B cell (primary cell): ENCODE data around the gene SYTL5. TPM values are rescaled to one million over a fixed set of nuclear protein-coding genes. Genes with fewer than 3 reads are reported as not detected.

Experiments
- ATAC-seq: fragments of 200-7000 bp; cut with Tn5 transposase; one replicate; pipeline ENCODE4 v1.10.0; 2021; ENCODE audit warnings: low read depth, mild to moderate bottlenecking, moderate number of reproducible peaks, moderate library complexity
- CTCF ChIA-PET: fragments of 350-600 bp; sonication (Branson Sonifier 250); formaldehyde crosslinking; loops from one replicate; lab custom pipeline; 2021; ENCODE audit warnings: antibody characterized with exemption, inconsistent platforms; lab: Charles Lee
- POLR2A ChIA-PET: fragments of 350-600 bp; sonication (Branson Sonifier 250); formaldehyde crosslinking; loops from one replicate; lab custom pipeline; 2021; ENCODE audit warnings: antibody characterized with exemption; lab: Charles Lee
- DNase-seq: peaks from one replicate; pipeline ENCODE4 v3.0.0; 2013
- H2AFZ ChIP-seq: 2 replicates; pipeline ENCODE4 v1.6.1; 2012; ENCODE audit warnings: mild to moderate bottlenecking, low read depth, low read length; ENCODE audit not compliant: insufficient read depth, poor library complexity, severe bottlenecking
- H3K27ac ChIP-seq, 2 donors: 1 replicate in 1 of 2; 2 replicates in 1 of 2; pipeline ENCODE4 v1.5.1; 2012 to 2013; ENCODE audit warnings: low read length in 2 of 2, mild to moderate bottlenecking in 2 of 2, moderate library complexity in 1 of 2
- H3K27me3 ChIP-seq, 4 experiments: fragments of 200-600 bp in 1 of 4; sonication (generic) in 1 of 4; replicated peaks in 1 of 4; 1 replicate in 2 of 4; 2 replicates in 2 of 4; pipeline versions ENCODE4 v1.6.1 to v1.7.0; 2013 to 2016; ENCODE audit warnings: low read length in 3 of 4, mild to moderate bottlenecking in 2 of 4, mixed read lengths in 1 of 4, moderate library complexity in 1 of 4; ENCODE audit not compliant: insufficient read depth in 4 of 4, control insufficient read depth in 3 of 4; ENCODE audit errors: control extremely low read depth in 1 of 4
- H3K36me3 ChIP-seq, 2 experiments: replicated peaks in 1 of 2; 1 replicate in 1 of 2; 2 replicates in 1 of 2; pipeline versions ENCODE4 v1.6.1 to v1.7.1; 2013; ENCODE audit warnings: low read length in 1 of 2; ENCODE audit not compliant: insufficient read depth in 2 of 2, control insufficient read depth in 1 of 2; ENCODE audit errors: control extremely low read depth in 1 of 2, extremely low read depth in 1 of 2
- H3K4me1 ChIP-seq, 2 donors: fragments of 200-600 bp in 1 of 2; sonication (generic) in 1 of 2; 1 replicate in 1 of 2; 2 replicates in 1 of 2; pipeline versions ENCODE4 v1.5.1 to v1.6.1; 2013 to 2017; ENCODE audit warnings: low read length in 2 of 2; ENCODE audit not compliant: control insufficient read depth in 2 of 2, insufficient read depth in 2 of 2
- H3K4me2 ChIP-seq: replicated peaks from 2 replicates; pipeline ENCODE3; 2012; ENCODE audit warnings: mild to moderate bottlenecking, low read depth, low read length; ENCODE audit not compliant: poor library complexity, severe bottlenecking
- H3K4me3 ChIP-seq, 5 experiments: fragments of 200-600 bp in 1 of 5; sonication (generic) in 1 of 5; 1 replicate in 3 of 5; 2 replicates in 2 of 5; pipeline versions ENCODE4 v1.5.1 to v1.7.0; 2011 to 2016; ENCODE audit warnings: low read length in 4 of 5, mild to moderate bottlenecking in 4 of 5, low read depth in 2 of 5, control low read depth in 1 of 5, moderate library complexity in 1 of 5; ENCODE audit not compliant: insufficient read depth in 1 of 5; ENCODE audit errors: control extremely low read depth in 1 of 5, extremely low read depth in 1 of 5
- H3K79me2 ChIP-seq: fragments of 200-600 bp; sonication (generic); one replicate; pipeline ENCODE4 v1.6.0; 2016; ENCODE audit warnings: low read length; ENCODE audit not compliant: control insufficient read depth, insufficient read depth
- H3K9ac ChIP-seq: fragments of 200-600 bp; sonication (generic); 2 replicates; pipeline ENCODE4 v1.6.1; 2017; ENCODE audit warnings: mild to moderate bottlenecking, low read length, moderate library complexity
- H3K9me3 ChIP-seq, 3 donors: one replicate each; pipeline versions ENCODE4 v1.6.1 to v1.7.1; 2013; ENCODE audit warnings: low read length in 2 of 3; ENCODE audit not compliant: control insufficient read depth in 2 of 3, insufficient read depth in 1 of 3; ENCODE audit errors: control extremely low read depth in 1 of 3
- H4K20me1 ChIP-seq: 2 replicates; pipeline ENCODE4 v1.6.0; 2012; ENCODE audit warnings: mild to moderate bottlenecking, low read length; ENCODE audit not compliant: insufficient read depth, control insufficient read depth, poor library complexity, severe bottlenecking
- H3K27ac Mint-ChIP-seq: one replicate; pipeline ENCODE4 v1.8.0; 2021; ENCODE audit warnings: mixed read lengths
- H3K27me3 Mint-ChIP-seq: one replicate; pipeline ENCODE4 v1.8.0; 2021; ENCODE audit warnings: mixed read lengths
- H3K4me1 Mint-ChIP-seq: one replicate; pipeline ENCODE4 v1.8.0; 2021; ENCODE audit warnings: mixed read lengths
- H3K4me3 Mint-ChIP-seq: one replicate; pipeline ENCODE4 v1.8.0; 2021; ENCODE audit warnings: mixed read lengths
- H3K9me3 Mint-ChIP-seq: one replicate; pipeline ENCODE4 v1.8.0; 2022; ENCODE audit warnings: mixed read lengths; ENCODE audit not compliant: insufficient read depth
- CTCF ChIP-seq: fragments of 200-600 bp; IDR thresholded peaks from one replicate; pipeline ENCODE4 v1.8.0; 2022; ENCODE audit warnings: antibody characterized with exemption, mild to moderate bottlenecking
- EZH2 ChIP-seq: IDR thresholded peaks from 2 replicates; pipeline ENCODE4 v1.6.1; 2012; ENCODE audit warnings: borderline replicate concordance, low read depth, mild to moderate bottlenecking, moderate library complexity, low read length; ENCODE audit not compliant: insufficient read depth, poor library complexity, severe bottlenecking
- WGBS: methylation state at CpG from one replicate; pipeline ENCODE4 v1.1.5; 2013; ENCODE audit warnings: missing lambda C conversion rate; ENCODE audit not compliant: insufficient coverage; 5-methylcytosine and 5-hydroxymethylcytosine counted together
- intact Hi-C: fragments of 100-400 bp; cut with micrococcal nuclease; formaldehyde crosslinking; loops from one replicate; pipeline ENCODE4 v1.10.0; 2022
- polyA plus RNA-seq: library from polyadenylated mRNA; depleted of rRNA; stranded (reverse); fragments of >200 nt; gene quantifications from 2 replicates; pipeline ENCODE4 v1.2.3, GENCODE V29; 2012
- total RNA-seq, 2 donors: library from RNA; stranded (reverse); fragments of 120-200 nt in 1 of 2; gene quantifications; 1 replicate in 1 of 2; 2 replicates in 1 of 2; pipeline versions ENCODE4 v1.2.3 to v1.2.4, GENCODE V29; 2013 to 2022

Gene SYTL5
- total and polyA plus RNA-seq, 2 donors (not counting 1 experiment from before 2014, with no cell fraction given) = 0.01 TPM; not detected in 1

- WGBS = 88% methylated on average over 3 of the region's 4 CpGs
- no peaks in the 10 kb centered on the region for H3K36me3 ChIP-seq
- Mint-ChIP-seq H3K9me3 (no peaks in the 10 kb centered on the region), H3K27ac (no peak overlapping the region), H3K4me1 (no peaks in the 10 kb centered on the region), H3K27me3 (peaks cover 5% of the 10 kb centered on the region), H3K4me3 (no peak overlapping the region)
- no peaks in the 10 kb centered on the region for H3K9me3 ChIP-seq
- ChIA-PET CTCF (no interaction called here), POLR2A (no interaction called here)
- no peak overlapping the region for H2AFZ ChIP-seq
- no peak overlapping the region for H3K4me3 ChIP-seq
- no peak overlapping the region for H3K27ac ChIP-seq
- no peaks in the 10 kb centered on the region for H3K27me3 ChIP-seq
- H3K4me2 ChIP-seq = no peak overlapping the region
- no peak overlapping the region for H3K9ac ChIP-seq
- ATAC-seq (no peak), DNase-seq (no peak)
- no peaks in the 10 kb centered on the region for H4K20me1 ChIP-seq
- no peaks in the 10 kb centered on the region for H3K79me2 ChIP-seq
- intact Hi-C loops = no loop called here
- H3K4me1 ChIP-seq = no peaks in the 10 kb centered on the region
- TF ChIP-seq CTCF (no peak), EZH2 (no peak)
Observed at GRCh38 chrX:38150993-38151392, 144.6 kb downstream of the SYTL5 start.

- TF ChIP-seq EZH2 (no peak), CTCF (no peak)
- Histone ChIP-seq H3K4me3 (no peak overlapping the region), H3K36me3 (no peaks in the 10 kb centered on the region), H3K4me1 (no peaks in the 10 kb centered on the region), H3K9me3 (no peaks in the 10 kb centered on the region), H3K27me3 (no peaks in the 10 kb centered on the region), H3K79me2 (no peaks in the 10 kb centered on the region), H2AFZ (no peak overlapping the region), H3K9ac (no peak overlapping the region), H3K4me2 (no peak overlapping the region), H4K20me1 (no peaks in the 10 kb centered on the region), H3K27ac (no peak overlapping the region)
- DNase-seq (no peak), ATAC-seq (no peak)
- H3K4me1 Mint-ChIP-seq = no peaks in the 10 kb centered on the region
- H3K9me3 Mint-ChIP-seq = no peaks in the 10 kb centered on the region
- CTCF ChIA-PET = no interaction called here
- intact Hi-C loops = no loop called here
- no peak overlapping the region for H3K4me3 Mint-ChIP-seq
- no peak overlapping the region for H3K27ac Mint-ChIP-seq
- 100% methylated on average over 1 of the region's 5 CpGs for WGBS
- POLR2A ChIA-PET = no interaction called here
- peaks cover 5% of the 10 kb centered on the region for H3K27me3 Mint-ChIP-seq
Observed at GRCh38 chrX:38151441-38151840, 145.1 kb downstream of the SYTL5 start.
